GM08714 (cell line): ENCODE measurements around the gene PATJ.
"Not testable (repeated sequence)": the region's sequence is repeated elsewhere in the genome, so short reads cannot be mapped to it uniquely, and the experiment has no call there.

ENCODE experiments used
- H3K4me3 ChIP-seq: fragments of 200-500 bp; sonication (Bioruptor generic); 2 replicates; pipeline ENCODE4 v1.5.1; 2014; ENCODE audit warnings: mild to moderate bottlenecking, low read length, inconsistent platforms
- ZNF274 ChIP-seq: IDR thresholded peaks from 2 replicates; pipeline ENCODE4 v1.6.1; 2012; ENCODE audit warnings: mild to moderate bottlenecking, low read depth, low read length

PATJ gene

DNA sequence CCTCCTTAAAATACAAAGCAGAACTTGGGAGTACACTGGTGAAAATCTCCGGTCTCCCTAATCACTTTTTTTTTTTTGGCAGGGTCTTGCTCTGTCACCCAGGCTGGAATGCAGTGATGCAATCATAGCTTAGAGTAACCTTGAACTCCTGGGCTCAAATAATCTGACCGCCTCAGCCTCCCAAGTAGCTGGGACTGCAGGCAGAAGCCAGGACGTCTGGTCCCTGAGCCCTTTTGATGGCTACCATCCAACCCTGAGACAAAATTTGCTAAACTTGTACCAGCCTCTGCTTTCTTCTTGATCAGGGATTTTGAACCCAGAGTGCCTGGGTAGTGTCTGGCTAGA lies 456.5 kb downstream of the PATJ start:
- H3K4me3 ChIP-seq, result no peak overlapping the region
- no peak for TF ChIP-seq ZNF274

DNA sequence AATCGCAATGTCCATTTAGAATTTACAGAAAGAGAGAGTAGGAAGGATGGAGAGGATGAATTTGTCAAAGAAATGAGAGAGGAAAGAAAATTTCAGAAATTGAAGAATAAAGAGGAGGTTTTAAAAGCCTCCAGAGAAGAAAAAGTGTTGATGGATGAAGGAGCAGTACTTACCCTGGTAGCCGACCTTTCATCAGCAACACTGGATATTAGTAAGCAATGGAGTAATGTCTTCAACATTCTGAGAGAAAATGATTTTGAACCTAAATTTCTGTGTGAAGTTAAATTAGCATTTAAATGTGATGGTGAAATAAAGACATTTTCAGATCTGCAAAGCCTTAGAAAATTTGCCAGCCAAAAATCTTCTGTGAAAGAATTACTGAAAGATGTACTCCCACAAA lies 464.9 kb downstream of the PATJ start:
- no peak overlapping the region for H3K4me3 ChIP-seq
- no peak for TF ChIP-seq ZNF274

DNA sequence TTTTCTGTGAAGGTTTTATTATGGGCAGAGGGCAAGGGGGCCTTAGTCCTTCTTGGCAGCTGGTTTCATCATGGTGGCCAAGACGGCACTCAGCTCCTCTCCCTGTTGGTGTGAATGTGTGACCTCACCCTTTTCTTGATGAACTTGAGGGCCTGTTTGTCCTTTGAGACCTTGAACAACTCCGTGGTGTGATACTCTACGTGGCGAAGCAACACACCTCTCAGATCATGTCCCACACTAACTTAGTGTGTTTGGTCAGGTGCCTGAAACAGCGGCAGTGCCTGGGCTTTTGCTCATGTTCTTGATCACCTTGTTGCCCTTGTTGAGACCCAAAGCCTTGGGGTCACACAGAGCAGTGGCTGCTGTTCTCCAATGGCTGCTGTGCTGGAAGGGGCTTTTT lies 465.8 kb downstream of the PATJ start:
- no peak for TF ChIP-seq ZNF274
- H3K4me3 ChIP-seq, result no peak overlapping the region

DNA sequence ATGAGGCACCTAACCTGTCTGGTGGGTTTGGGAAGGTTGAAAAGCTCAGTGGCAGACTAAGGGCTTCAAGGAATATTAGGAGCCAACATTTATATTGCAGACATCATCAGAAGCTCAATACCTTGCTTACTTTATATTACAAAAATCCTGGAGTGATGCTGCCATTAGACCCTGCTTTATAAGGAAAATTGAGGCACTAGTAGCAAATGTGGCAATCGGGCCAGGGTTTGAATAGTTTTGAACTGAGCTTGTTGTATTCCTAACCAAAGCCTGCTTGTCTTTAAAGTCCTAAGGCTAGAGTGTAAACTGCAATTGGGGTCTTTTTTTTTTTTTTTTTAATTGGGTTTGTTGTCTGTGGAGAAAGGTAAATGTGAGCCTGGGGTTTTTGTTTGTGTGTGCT lies 466.7 kb downstream of the PATJ start:
- TF ChIP-seq ZNF274, result no peak
- no peak overlapping the region for H3K4me3 ChIP-seq

DNA sequence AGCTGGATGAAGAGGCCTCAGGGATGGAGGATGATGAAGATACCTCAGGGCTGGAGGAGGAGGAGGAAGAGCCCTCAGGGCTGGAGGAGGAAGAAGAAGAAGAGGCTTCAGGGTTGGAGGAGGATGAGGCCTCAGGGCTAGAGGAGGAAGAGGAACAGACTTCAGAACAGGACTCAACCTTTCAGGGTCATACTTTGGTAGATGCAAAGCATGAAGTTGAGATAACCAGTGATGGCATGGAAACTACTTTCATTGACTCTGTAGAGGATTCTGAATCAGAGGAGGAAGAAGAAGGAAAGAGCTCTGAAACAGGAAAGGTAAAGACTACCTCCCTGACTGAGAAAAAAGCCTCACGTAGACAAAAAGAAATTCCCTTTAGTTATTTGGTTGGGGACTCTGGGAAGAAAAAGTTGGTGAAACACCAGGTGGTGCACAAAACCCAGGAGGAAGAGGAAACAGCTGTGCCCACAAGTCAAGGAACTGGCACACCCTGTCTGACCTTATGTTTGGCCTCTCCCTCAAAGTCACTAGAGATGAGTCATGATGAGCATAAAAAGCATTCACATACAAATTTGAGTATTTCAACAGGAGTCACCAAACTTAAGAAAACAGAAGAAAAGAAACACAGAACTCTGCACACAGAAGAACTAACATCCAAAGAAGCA lies 467.8 kb downstream of the PATJ start:
- TF ChIP-seq ZNF274, result no peak
- no peak overlapping the region for H3K4me3 ChIP-seq

DNA sequence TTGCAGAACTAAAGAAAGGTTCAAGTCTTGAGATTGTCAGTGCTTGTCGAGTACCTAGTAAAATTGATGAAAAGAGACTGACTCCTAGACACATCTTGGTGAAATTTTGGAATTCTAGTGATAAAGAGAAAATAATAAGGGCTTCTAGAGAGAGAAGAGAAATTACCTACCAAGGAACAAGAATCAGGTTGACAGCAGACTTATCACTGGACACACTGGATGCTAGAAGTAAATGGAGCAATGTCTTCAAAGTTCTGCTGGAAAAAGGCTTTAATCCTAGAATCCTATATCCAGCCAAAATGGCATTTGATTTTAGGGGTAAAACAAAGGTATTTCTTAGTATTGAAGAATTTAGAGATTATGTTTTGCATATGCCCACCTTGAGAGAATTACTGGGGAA lies 468.7 kb downstream of the PATJ start:
- TF ChIP-seq ZNF274, result no peak
- H3K4me3 ChIP-seq, result no peak overlapping the region

DNA sequence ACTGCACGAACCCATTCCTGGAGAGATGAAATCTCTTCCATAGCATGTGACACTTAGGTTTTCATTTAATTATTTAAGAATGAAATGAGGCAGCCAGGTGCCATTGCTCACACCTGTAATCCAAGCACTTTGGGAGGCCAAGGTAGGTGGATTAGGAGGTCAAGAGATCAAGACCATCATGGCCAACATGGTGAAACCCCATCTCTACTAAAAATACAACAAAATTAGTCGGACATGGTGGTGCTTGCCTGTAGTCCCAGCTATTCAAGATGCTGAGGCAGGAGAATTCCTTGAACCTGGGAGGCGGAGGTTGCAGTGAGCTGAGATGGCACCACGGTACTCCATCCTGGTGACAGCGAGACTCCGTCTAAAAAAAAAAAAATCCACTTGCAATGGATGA lies 470.1 kb downstream of the PATJ start:
- no peak overlapping the region for H3K4me3 ChIP-seq
- TF ChIP-seq ZNF274, result no peak

DNA sequence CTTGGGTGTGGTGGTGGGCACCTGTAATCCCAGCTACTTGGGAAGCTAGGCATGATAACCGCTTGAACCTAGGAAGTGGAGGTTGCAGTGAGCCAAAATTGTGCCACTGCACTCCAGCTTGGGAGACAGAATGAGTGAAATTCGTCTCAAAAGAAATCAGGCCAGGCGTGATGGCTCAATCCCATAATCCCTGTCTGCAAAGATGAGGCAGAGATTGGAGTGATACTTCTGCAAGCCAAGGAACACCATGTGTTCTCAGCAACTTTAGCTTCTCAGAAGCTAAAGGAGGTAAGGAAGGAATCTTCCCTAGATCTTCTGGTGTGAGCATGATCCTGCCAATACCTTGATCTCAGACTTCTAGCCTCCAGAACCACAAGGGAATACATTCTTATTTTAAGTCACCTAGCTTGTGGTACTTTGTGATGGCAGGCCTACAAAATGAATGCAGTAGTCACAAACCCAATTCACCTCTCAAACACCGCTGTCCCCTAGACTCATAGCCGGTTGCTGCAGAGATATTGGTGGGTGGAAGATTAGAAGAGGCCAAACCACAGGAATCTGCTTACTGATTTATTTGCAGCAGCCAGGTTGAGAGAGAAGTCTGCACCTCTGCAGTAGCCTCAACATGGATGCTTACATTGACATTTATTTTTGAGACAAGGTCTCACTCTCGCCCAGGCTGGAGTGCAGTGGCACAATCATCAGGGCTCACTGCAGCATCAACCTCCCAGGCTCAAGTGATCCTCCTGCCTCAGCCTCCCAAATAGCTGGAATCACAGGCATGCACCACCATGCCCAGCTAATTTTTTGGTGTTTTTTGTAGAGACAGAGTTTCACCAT lies 471.0 kb downstream of the PATJ start:
- no peak for TF ChIP-seq ZNF274
- H3K4me3 ChIP-seq, result no peak overlapping the region

DNA sequence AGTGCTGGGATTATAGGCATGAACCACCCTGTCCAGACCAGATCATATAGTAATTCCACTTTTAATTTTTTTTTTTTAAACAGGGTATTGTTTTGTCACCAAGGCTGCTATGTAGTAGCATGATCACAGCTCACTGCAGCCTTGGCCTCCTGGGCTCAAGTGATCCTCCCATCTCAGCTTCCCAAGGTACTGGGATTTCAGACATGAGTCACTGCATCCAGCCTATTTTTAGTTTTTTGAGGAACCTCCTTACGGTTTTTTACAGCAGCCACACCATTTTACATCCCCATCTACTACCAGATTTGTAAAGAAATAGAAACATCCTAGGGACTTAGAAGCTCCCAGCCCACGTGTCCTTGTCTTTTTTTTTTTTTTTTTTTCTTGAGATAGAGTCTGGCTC lies 476.3 kb downstream of the PATJ start:
- no peak overlapping the region for H3K4me3 ChIP-seq

DNA sequence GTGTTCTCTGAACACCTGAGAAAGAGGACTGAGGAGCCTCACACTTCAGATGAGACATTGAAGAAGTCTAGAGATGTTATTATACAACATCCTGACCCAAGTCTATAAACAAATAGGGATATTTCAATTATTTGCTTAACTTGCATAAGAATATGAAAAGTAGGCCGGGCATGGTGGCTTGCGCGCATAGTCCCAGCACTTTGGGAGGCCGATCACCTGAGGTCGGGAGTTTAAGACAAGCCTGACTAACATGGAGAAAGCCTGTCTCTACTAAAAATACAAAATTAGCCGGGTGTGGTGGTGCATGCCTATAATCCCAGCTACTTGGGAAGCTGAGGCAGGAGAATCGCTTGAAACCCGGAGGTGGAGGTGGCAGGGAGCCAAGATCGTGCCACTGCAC lies 478.2 kb downstream of the PATJ start:
- H3K4me3 ChIP-seq, result not testable (repeated sequence)

More for the DNA sequence above, 476.3 kb downstream of the PATJ start:
- no peak for TF ChIP-seq ZNF274

DNA sequence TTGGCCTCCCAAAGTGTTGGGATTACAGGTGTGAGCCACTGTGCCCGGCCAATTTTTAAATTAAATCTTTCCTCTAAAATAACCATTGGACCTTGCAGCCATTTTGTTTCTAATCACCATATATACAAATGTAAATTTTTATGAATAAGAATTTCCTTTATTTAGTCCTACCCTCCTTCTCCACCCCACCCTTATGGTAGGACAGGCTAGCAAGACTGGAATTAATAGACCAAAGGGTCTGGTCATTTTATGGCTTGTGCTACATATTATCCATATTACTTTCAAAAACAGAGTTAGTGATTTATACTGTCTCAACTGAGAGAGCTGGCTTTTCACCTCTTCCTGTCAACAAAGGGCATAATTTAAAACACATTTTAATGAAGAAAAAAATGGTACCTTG lies 478.9 kb downstream of the PATJ start:
- no peak for TF ChIP-seq ZNF274
- no peak overlapping the region for H3K4me3 ChIP-seq

DNA sequence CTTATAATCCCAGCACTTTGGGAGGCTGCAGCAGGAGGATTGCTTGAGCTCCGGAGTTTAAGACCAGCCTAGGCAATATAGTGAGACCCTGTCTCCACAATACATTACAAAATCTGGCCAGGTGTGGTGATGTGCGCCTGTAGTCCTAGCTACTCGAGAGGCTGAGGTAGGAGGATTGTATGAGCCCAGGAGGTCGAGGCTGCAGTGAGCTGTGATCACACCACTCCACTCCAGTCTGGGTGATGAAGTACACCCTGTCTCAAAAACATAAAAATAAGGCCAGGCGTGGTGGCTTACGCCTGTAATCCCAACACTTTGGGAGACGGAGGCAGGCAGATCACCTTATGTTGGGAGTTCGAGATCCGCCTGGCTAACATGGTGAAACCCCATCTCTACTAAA lies 480.0 kb downstream of the PATJ start:
- no peak for TF ChIP-seq ZNF274
- H3K4me3 ChIP-seq, result no peak overlapping the region

DNA sequence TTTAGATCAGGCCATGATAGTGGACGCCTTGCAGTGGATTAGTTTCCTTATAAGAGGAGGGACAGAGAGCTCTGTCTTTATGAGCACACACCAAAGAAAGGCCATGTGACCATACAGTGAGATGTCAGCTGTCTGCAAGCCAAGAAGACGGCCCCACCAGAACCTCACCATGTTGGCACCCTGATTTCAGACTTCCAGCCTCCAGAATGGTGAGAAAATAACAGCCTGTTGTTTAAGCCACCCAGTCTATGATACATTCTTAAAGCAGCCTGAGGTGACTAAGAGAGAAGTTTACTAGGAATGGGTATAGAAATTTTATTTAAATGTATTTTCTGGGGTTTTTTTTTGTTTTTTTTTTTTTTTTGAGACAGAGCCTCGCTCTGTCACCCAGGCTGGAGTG lies 481.9 kb downstream of the PATJ start:
- H3K4me3 ChIP-seq, result no peak overlapping the region
- TF ChIP-seq ZNF274, result no peak

DNA sequence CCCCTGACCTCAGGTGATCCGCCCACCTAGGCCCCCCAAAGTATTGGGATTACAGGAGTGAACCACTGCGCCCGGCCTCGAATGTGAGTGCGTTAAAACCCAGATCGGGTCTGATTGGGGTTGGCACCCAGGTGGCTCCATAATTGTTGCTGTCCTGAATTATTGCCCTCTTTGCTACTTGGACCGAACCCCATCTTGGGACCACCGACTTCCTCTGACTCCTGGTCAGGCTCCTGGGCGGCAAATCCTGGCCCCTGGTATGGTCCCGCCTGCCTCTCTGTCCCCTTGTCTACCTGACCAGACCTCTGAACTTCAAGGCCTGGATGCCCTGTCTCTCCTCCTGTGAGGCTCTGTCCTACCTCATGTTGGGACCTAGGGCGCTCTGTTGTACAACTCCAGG lies 485.2 kb downstream of the PATJ start:
- H3K4me3 ChIP-seq, result no peak overlapping the region
- no peak for TF ChIP-seq ZNF274
